OCI-LY7 (cell line): ENCODE data around the gene ANKRD33B. TPM values are rescaled to one million over a fixed set of nuclear protein-coding genes. Genes with fewer than 3 reads are reported as not detected.

Experiments used
- BruUV-seq: library from RNA; stranded (reverse); fragments of 400-500 nt; replicated peaks from 2 replicates; lab custom pipeline; 2021; lab: Mats Ljungman, UMichigan
- CTCF ChIA-PET: fragments of 300-600 bp; sonication (Branson Sonifier 250); formaldehyde crosslinking; loops from one replicate; lab custom pipeline; 2022; ENCODE audit warnings: antibody characterized with exemption; ENCODE audit not compliant: unreplicated experiment; lab: Charles Lee
- POLR2A ChIA-PET: fragments of 300-600 bp; sonication (Branson Sonifier 250); formaldehyde crosslinking; loops from one replicate; lab custom pipeline; 2022; ENCODE audit warnings: antibody characterized with exemption; lab: Charles Lee
- DNase-seq: peaks from one replicate; pipeline ENCODE4 v3.0.0-alpha.2; 2015; ENCODE audit warnings: low spot score
- H2AFZ ChIP-seq: fragments of 200-600 bp; sonication (generic), shearing (Covaris generic); 2 replicates; pipeline ENCODE4 v1.6.1; 2014; ENCODE audit warnings: mild to moderate bottlenecking, antibody characterized with exemption, low read length, moderate library complexity
- H3K27ac ChIP-seq: fragments of 200-600 bp; sonication (generic); 2 replicates; pipeline ENCODE4 v1.5.1; 2014; ENCODE audit warnings: mixed run types, low read depth, mild to moderate bottlenecking, moderate library complexity, low read length, inconsistent platforms; ENCODE audit not compliant: poor library complexity, severe bottlenecking
- H3K36me3 ChIP-seq: fragments of 200-600 bp; sonication (generic); 2 replicates; pipeline ENCODE4 v1.6.1; 2014; ENCODE audit warnings: mild to moderate bottlenecking, antibody characterized with exemption, low read length, moderate library complexity, mixed read lengths; ENCODE audit not compliant: insufficient read depth
- H3K4me1 ChIP-seq: fragments of 200-600 bp; sonication (generic); 2 replicates; pipeline ENCODE4 v1.5.1; 2014; ENCODE audit warnings: mild to moderate bottlenecking, low read length; ENCODE audit not compliant: insufficient read depth, poor library complexity, severe bottlenecking
- H3K4me2 ChIP-seq: fragments of 200-600 bp; sonication (generic); 2 replicates; pipeline ENCODE4 v1.6.1; 2014; ENCODE audit warnings: mild to moderate bottlenecking, low read length
- H3K4me3 ChIP-seq: fragments of 200-600 bp; sonication (generic); 2 replicates; pipeline ENCODE4 v1.5.1; 2014; ENCODE audit warnings: mild to moderate bottlenecking, low read depth, low read length; ENCODE audit not compliant: poor library complexity, severe bottlenecking
- H3K79me2 ChIP-seq: fragments of 200-600 bp; sonication (generic); 2 replicates; pipeline ENCODE4 v1.6.1; 2016; ENCODE audit warnings: low read depth, mild to moderate bottlenecking, low read length, moderate library complexity, mixed read lengths; ENCODE audit not compliant: insufficient read depth
- H3K9me2 ChIP-seq: fragments of 200-600 bp; sonication (generic); 2 replicates; pipeline ENCODE4 v1.6.1; 2016; ENCODE audit warnings: mild to moderate bottlenecking, low read length, mixed read lengths; ENCODE audit not compliant: insufficient read depth
- H3K9me3 ChIP-seq: fragments of 200-600 bp; sonication (generic); 2 replicates; pipeline ENCODE4 v1.6.1; 2014; ENCODE audit warnings: mild to moderate bottlenecking, mixed run types, low read length, mixed read lengths
- H4K20me1 ChIP-seq: fragments of 200-600 bp; sonication (generic); 2 replicates; pipeline ENCODE4 v1.6.1; 2014; ENCODE audit warnings: mild to moderate bottlenecking, antibody characterized with exemption, low read length, moderate library complexity, mixed read lengths; ENCODE audit not compliant: insufficient read depth
- CTCF ChIP-seq: fragments of 200-600 bp; sonication (generic); conservative IDR thresholded peaks from 2 replicates; pipeline ENCODE4 v1.5.1; 2014; ENCODE audit warnings: mild to moderate bottlenecking, antibody characterized with exemption, low read length, moderate library complexity, mixed read lengths
- EZH2phosphoT487 ChIP-seq: fragments of 200-600 bp; sonication (generic); IDR thresholded peaks from 2 replicates; pipeline ENCODE4 v1.6.1; 2018; ENCODE audit warnings: low read depth, borderline replicate concordance, mild to moderate bottlenecking, mixed run types, antibody characterized with exemption, low read length, moderate library complexity, mixed read lengths
- intact Hi-C: fragments of 100-400 bp; cut with micrococcal nuclease; formaldehyde crosslinking; loops from one replicate; pipeline ENCODE4 v1.10.0; 2022; ENCODE audit not compliant: unreplicated experiment
- total RNA-seq, 2 experiments: library from RNA; depleted of rRNA in 1 of 2; stranded (reverse); fragments of >200 nt in 1 of 2; shearing (Covaris generic) in 1 of 2; gene quantifications; 2 replicates each; pipeline ENCODE4 v1.2.3, GENCODE V29; 2014 to 2022

The ANKRD33B gene
- total RNA-seq, 2 experiments from 2014 or later, result 5.6 to 11.4 TPM

GRCh38 chr5:10588109-10588775 is 24.4 kb downstream of the ANKRD33B start:
- Histone ChIP-seq H2AFZ (no peak overlapping the region), H3K4me2 (no peak overlapping the region), H3K4me3 (no peak overlapping the region), H3K36me3 (no peaks in the 10 kb centered on the region; the same call in 1 of the 2 replicates), H3K9me2 (no peaks in the 10 kb centered on the region), H4K20me1 (no peaks in the 10 kb centered on the region), H3K27ac (no peak overlapping the region), H3K4me1 (peaks cover 38% of the 10 kb centered on the region), H3K9me3 (peaks cover 17% of the 10 kb centered on the region; the same call in 1 of the 2 replicates), H3K79me2 (peaks cover 5% of the 10 kb centered on the region; the same call in 1 of the 2 replicates)
- TF ChIP-seq EZH2phosphoT487, result no peak
- no peak for TF ChIP-seq CTCF
- DNase-seq, result no peak
- ChIA-PET POLR2A (interaction anchor here (1.0 kb wide), 1 partner anchor 19 kb away, joined by 3 read pairs; no protein-coding TSS in a partner anchor), CTCF (no interaction called here)
- no TSS peak for BruUV-seq
- intact Hi-C loops, result no loop called here

GRCh38 chr5:10588779-10589447 is 25.0 kb downstream of the ANKRD33B start:
- intact Hi-C loops, result no loop called here
- DNase-seq, result no peak
- H3K36me3 ChIP-seq, result no peaks in the 10 kb centered on the region; the same call in 1 of the 2 replicates
- no peaks in the 10 kb centered on the region for H4K20me1 ChIP-seq
- no peaks in the 10 kb centered on the region for H3K9me2 ChIP-seq
- no peak overlapping the region for H3K4me3 ChIP-seq
- TF ChIP-seq EZH2phosphoT487, result no peak
- TF ChIP-seq CTCF, result no peak
- no peak overlapping the region for H3K4me2 ChIP-seq
- no TSS peak for BruUV-seq
- H3K79me2 ChIP-seq, result peaks cover 5% of the 10 kb centered on the region; the same call in 1 of the 2 replicates
- POLR2A ChIA-PET, result no interaction called here
- peaks cover 32% of the 10 kb centered on the region for H3K4me1 ChIP-seq
- CTCF ChIA-PET, result no interaction called here
- no peak overlapping the region for H2AFZ ChIP-seq
- H3K9me3 ChIP-seq, result peaks cover 17% of the 10 kb centered on the region; the same call in 1 of the 2 replicates
- no peak overlapping the region for H3K27ac ChIP-seq
